ENCODE data around the gene HOXA4.

The HOXA4 gene

DNA sequence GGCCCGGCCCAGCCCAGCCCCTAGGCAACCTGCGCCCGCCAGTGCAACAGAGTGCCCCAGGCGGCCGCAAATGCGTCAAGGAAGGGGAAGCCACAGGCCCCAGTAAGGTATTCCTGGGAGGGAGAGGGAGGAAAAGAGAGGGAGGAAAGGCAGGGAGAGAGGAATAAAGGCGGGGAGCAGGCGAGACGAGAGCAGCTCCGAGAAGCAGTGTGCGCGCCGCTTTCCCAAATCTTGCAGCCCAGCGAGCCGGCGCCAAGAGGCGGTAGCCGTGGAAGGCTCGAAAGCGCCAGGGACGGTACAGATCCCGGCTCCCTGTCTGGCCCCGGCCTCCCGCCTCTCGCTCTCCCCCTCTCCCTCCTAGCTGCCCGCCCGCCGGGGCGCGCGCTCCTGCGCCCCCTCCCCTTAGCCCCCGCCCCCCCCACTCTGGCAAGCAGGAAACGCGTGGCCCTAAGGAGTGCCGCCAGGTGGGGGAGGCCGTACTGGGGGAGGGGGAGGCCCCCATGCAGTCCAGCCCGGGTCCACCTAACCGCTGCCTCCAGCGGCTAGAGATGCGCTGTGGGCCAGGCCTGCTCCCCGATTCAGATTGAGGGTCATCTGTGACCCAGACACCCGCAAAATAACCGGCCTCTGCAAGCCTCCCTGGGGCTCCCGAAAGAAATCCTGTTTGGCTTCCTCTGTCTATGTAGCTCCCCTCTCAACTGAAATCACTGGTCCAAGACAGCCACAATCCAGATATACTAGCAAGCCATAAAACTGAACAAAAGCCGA is 39.3 kb upstream of the HOXA4 start:
- DNase-seq (ENCODE audit: low read depth): no peak

DNA sequence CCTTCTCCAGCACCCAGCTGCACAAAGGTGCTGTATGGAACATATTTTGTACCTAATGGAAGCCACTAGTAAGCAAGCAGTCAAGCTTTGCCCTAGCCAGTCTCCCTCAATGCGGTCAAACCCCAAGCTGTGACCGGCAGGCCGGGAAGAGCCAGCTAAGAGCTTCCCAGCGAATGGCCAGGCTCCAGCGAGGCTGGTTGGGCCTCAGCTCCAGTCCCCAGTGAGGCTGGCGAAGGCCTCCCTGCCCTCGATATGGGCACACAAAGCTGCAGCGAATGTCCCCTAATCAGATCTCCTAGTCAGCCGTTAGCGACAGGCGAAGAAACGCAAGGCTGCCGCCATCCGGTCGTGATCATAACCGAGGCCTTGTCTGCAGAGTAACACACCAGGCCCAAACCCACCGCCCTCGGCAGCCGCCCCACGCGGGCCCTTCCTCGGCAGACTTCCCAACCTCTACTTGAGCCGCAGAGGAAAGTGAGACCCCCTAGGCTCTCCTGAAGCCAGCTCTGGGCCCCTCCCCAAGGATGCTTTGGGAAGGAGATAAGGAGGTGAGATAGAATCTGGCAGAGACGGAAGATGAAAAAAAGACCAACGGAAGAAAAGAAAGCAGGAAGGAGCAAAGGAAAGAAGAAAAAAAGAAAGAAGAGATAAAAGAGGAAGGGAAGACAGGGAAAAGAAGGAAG is 37.8 kb upstream of the HOXA4 start:
- DNase-seq (ENCODE audit: low read depth): no peak

DNA sequence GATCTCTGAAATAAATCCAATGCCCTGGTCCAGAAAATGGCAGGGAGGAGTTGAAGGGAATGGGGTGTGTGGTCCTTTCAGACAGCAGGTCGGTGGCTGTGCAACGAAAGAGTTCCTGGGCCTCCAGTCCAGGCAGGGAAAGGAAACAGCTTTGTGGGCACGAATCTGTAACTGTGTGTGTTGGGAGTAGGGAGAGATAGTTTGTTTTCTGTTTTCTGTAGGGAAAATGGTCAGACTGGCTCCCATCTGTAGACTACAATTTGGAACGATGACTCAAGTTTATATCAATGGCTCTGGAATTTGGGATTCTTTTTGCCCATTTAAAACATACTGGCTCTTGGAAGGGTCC is 37.3 kb upstream of the HOXA4 start:
- DNase-seq (ENCODE audit: low read depth): no peak

DNA sequence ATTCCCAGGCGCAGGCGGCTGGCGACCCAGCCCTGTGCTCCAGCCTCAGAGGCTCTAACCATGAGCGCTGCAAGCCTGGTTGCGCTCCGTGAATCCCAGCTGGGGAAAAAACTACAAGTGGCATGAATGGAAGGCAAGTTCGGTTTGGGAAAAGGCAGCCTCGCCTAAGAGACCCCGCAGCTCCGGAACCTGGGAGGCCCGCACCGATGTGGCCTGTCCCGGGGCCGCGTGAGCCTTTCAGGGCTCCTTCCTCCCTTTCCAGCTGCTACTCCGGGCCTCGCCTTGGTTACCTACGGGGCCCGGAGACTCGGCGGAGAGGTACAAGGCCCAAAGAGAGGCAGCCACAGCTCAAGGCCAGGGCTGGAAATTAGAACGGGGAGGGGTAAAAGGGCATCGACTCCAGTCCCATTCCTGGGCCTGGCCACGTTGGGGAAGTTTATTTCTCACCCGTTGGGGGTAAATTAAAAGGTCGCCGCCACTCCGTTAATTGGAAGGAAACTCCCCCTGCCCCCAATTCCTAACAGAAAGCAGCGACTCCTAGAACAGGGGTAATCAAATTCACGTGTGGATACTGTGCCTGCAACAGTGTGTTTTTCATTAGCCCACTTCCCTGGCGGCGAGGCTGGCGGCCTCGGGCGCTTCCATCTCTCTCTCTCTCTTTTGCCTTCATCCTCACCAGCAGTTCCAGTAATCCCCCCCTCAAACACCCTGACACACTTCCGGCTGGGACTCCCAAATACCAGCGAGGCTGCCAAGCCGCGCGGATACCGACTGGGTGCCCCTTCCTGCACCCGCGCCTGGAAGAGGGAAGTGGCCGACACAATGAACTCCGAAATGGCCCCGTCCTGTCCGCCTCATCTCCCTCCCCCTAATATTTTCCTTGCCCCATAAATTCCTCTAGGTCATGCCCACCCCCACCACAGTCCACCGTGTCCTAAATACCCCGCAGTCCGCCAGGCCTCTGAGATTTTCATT is 36.3 kb upstream of the HOXA4 start:
- DNase-seq (ENCODE audit: low read depth): no peak

DNA sequence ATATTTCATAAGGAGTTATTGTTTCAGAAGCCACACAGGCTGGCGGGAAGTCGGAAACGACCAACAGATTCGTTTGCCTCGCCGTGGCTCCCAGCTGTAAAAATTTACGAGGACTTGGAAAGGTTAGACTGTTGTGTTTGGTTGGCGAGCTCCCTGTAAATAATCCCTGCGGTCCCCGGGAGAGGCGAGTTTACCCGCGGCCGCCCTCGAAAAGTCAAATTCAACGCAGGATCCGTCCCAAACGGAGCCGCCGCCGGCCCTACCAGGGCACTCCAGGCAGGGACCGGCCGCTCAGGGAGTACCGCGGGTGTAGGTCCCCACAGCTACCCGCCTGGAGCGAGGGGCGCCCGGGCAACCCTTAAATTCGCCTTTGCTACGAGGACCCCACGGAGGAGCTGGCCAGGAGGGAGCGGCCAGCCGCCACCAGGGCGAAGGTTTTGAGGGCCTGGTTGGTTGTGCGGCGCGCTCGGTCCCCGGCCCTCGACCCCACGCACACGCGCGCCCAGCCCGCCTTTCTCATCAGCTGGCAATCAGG is 35.5 kb upstream of the HOXA4 start:
- DNase-seq (ENCODE audit: low read depth): no peak

DNA sequence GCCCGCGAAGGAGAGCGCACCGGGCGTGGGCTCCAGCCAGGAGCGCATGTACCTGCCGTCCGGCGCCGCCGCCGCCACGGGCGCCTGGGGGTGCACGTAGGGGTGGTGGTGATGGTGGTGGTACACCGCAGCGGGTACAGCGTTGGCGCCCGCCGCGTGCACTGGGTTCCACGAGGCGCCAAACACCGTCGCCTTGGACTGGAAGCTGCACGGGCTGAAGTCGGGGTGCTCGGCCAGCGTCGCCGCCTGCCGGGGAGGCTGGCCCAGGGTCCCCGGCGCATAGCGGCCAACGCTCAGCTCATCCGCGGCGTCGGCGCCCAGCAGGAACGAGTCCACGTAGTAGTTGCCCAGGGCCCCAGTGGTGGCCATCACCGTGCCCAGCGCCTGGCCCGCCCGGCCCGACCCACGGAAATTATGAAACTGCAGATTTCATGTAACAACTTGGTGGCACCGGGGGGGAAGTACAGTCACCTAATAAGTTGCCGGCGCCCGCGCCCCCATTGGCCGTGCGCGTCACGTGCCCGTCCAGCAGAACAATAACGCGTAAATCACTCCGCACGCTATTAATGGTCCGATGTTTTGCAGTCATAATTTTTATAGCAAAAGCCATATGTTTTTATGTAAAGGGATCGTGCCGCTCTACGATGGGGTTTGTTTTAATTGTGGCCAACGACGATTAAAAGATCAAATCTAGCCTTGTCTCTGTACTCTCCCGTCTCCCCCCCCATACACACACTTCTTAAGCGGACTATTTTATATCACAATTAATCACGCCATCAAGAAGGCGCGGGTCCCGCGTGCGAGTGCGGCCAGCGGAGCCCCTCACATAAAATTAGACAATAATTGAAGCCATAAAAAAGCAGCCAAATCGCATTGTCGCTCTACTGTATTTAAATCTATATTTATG is 34.8 kb upstream of the HOXA4 start, which contains the start of gene HOXA9:
Gene HOXA9 (minus strand): TSS at position 449 of the 907 bp plus-strand sequence. CDS start 80 bp downstream, at position 369.
- DNase-seq (ENCODE audit: low read depth): peak; percentile 87

DNA sequence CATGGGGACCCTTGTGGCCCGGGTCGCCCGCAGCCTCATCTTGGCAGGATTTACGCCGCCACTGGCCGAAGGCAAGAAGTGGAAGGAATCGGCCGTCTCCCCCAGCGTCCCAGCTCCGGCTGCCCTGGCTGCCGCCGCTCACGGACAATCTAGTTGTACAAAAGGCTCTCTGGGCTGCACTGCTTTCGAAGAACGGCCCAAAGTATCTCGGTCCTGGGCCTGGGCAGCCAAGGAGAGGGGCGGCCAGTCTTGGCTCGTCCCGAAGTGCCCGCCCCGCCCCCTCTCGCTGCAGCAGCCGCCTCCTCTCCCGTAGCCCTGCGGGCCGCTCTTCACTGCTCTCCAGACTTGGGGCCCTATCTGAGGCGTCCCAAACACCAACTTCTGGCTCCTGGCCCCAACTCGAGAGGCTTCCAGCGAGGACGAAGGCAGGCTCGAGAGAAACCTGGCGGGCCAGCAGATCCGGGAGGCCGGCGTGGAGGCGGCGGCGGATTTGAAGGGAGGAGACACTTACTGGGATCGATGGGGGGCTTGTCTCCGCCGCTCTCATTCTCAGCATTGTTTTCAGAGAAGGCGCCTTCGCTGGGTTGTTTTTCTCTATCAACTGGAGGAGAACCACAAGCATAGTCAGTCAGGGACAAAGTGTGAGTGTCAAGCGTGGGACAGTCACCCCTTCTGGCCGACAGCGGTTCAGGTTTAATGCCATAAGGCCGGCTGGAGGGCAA is 34.0 kb upstream of the HOXA4 start:
- DNase-seq (ENCODE audit: low read depth): no peak

DNA sequence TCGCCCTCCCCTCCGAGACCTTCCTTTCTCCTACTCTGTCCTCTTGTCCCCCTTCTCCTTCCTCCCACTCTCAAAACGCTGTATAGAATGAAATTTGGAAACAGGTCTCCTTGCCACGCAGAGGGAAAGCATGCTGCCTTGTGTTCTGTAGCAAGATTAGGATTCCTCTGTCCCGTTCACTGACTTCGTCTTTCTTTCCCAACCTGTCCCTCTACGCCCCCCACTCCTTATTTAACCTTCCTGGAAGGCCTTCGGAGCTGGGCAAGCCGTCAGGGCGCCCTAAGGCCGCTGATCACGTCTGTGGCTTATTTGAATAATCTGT is 33.4 kb upstream of the HOXA4 start:
- DNase-seq (ENCODE audit: low read depth): no peak

DNA sequence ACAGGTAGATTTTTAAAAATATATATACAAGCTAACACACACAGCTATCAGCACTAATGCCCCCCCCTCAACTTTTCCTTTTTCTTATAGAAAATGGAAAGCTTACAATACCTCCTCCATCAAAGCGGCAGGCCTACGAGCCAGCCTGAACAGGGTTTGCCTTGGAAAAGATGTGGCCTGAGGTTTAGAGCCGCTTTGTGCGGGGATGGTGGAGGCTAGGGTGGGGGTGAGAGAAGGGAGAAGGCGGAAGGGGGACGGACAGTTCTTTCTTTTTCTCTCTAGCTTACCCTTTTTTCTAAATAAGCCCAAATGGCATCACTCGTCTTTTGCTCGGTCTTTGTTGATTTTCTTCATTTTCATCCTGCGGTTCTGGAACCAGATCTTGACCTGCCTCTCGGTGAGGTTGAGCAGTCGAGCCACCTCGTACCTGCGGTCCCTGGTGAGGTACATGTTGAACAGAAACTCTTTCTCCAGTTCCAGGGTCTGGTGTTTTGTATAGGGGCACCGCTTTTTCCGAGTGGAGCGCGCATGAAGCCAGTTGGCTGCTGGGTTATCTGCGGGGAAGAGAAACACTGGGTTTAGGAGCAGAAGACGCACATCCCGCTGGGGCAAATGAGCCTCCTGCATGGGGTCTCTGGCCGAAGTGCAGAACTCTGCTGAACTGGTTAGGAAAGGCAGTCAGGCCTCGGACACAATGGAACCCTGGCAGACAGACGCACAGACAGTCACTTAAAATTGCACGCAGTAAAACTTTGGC is 32.9 kb upstream of the HOXA4 start:
- DNase-seq (ENCODE audit: low read depth): no peak

DNA sequence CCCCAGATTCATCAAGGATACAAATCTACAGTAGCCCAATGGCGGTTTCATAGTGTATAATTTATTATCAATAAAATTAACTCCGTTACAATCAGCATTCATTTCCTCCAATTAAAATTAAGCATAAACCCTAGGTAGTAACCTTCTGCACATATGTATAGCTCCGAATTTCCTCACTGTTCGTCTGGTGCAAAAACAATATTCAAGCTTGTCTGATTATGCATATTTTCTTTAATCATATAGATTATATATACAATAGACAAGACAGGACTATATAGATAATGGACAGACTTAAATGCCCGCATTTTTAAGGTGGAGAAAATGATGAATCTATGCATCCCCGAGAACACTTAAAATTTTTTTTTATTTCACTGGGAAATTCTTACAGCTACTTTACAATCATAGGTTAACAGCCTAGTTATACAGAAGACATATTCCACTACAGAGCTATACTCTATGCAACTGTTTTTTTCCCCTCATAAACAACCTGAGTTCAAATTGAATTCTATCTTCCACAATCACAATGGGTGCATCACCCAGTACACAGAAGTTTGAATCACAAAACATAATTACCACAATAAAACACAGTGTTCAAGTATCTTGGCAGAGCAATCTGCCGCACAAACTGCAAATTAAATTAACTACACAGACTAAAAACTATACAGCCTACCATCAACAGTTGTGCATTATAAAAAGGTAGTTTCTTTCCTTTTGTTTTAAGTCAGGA is 32.2 kb upstream of the HOXA4 start:
- peak; percentile 21 for DNase-seq (ENCODE audit: low read depth)

DNA sequence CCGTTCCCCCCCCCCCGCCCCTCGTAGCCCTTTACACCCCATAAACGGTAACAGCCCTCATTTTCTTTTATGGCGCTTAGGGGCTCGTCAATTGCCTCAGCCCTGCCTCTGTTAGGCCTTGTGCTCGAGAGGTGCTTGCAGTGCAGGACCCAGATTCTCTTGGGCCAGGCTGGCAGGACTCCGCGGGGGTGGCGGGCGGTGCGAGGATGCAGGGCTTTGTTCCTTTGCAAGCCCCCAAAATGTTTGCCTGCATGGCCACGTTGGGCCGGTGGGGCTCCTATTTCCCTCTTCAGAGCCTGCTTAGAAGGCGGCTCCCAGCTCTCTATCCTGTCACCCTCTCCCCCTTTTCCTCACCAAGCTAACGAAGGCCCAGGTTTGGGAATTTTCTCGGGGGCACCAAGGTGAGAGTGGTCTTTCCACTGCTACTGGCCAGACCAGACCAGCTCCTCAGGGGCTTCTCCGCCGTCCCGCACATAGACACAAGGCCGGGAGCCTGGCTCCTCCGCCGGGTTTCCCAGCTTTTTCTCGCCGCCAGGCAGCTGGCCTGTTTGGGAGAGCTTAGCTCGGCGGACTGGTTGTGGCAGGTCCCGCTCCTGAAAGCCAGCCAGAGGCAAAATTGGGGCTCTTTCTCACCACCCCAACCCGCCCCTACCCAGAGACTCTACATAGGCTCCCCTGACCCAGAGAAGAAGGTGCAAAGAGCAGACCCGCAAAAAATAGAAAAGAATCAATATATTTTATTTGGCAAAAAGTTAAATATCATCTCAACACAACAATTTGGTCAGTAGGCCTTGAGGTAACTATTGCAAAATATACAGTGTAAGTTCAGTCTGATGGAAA is 31.4 kb upstream of the HOXA4 start:
- peak; percentile 15 for DNase-seq (ENCODE audit: low read depth)

DNA sequence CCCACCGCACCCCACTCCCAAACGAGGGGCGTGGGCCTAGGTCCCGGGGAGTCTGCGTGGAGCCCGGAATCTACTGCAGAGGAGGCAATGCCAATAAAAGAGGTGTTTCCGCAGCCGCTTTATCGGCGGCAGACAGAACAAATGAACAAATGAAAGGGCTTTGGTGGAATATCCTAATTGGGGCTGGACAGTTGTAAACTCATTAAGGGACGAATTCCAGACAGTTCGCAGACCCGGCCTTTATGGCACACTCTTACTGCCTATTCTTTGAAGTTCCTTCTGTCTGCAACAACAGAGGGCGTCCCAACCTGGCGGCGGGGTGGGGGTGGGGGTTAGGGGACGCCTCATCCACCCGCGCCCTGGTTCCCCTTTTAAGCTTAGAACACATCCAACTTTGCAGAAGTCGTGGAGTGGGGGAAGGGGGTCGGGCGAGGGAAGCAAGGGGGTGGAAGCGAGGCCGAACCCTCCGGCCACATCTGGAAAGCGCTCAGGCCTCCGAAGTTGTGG is 30.7 kb upstream of the HOXA4 start:
- DNase-seq (ENCODE audit: low read depth): no peak

DNA sequence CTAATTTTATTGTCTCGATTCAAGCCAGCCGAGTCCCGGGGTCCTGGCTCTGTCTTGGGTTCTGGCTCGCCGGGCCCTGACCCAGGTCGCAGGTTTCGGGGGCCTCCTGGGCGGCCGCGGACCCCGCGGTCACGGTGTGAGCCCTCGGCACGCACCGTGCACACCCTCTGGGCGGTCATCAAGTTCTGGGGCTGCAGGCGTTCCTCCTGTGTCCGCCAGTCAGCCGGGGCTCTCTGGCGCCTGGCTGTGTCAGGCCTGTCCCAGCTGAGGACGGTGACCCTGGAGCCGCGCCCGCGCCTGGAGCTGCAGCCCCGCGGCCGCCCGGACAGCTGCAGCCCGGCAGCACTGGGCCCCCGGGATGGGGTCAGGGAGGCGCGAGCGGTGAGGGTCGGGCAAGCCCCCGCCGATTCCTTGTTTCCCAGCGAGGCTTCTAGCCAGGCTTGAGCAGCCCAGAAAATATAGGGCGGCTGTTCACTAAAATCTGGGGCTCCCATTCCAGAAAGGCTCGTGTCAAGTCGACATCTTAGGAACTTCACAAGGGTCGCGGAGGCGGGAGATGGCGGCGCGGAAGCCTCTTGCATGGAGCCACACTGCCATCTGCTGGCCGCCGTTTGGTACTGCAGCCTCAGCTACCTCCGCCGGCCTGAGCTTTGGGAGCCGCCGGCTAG is 30.1 kb upstream of the HOXA4 start:
- DNase-seq (ENCODE audit: low read depth): peak; percentile 13

DNA sequence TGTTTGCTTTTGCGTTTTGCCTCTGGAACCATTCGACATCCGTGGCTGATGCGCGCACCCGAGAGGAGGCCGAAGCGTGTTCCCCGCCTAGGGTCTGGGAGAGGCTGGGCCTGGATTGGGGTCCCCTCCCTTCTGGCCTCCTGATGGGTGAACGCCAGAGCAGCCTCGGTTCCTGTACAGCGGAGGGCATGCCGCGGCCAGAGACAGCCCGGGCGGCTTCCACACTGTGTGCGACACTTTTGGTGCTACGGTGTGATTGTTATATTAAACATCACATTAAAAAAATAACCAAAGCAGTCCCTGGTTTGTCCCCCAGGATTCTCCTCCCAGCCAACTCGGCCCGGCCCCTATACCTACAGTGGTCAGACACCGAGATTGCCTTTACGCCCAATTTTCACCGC is 29.6 kb upstream of the HOXA4 start:
- no peak for DNase-seq (ENCODE audit: low read depth)

DNA sequence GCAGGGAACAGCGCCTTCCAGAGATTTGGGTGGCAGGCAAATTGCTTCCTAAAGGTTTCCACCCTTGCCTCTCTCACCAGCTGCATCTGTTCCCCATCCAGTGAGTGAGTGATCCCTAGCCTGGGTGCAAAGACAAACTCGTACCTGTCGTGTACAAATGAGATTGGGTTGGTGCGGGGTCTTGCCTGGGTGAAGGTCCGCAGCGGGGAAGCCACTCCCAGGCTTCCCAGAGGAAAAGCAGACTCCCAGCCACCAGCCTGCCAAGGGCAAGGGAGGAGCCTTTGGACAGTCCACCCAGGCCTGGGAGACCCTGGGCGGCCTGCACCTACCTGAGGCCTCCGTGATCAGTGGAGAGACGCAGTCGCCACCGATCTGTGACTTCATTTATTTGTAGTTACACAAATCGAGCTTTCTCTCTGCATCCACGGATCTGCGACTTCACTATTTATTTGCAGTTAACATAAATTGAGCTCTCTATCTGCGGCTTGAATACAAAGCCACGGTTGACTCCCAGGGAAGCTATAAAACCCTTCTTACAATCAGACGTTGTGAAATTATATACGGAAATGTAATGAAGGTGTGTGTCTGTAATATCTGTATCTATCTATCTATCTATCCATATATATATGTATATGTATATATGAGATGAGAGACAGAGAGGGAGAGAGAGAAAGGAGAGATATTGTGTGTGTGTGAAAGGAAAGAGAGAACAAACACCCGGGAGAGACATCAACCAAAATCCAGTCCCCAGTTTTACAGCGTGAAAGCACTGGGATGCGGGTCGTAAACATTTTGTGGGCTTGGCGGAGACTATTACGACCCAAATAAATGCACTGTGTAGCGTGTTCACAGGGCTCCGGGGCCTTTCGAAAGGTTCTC is 28.9 kb upstream of the HOXA4 start:
- no peak for DNase-seq (ENCODE audit: low read depth)

DNA sequence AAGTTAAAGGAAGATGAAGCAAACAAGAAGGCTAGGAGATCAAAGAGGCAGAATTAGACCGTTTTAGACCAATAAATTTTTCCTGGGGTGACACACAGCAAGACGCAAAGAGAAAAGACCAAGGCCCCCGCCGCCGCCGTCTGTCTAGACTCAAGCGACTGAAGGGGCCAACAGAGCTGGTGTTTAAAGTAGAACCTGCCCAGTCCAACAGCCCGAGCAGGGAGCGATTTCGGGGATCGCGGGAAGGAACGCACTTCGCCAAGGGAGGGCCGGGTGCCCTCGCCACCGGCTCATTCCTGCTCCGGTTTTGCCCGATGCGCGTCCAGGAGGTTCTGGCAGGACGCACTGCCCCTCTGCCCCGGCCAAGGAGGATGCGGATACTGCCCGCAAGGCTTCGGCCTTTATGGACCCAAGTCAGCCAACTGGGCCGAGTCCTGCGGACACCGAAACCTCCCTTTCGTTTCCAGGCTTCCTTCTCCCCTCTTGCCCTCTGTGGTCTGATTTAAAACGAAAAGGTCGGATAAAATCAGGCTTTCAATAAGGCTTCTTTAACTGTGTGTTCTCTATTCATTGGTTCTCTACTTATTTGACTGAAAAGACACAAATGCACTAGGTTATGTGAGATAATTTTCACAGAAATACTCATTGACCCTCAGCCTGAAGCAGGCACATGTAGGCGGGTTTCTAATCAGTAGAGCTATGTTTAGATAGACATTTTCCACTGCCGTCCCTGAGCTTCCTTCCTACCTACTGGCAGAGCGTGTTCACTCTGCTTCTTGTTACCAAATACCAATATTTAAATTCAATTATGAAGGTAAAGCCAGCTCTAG is 28.1 kb upstream of the HOXA4 start:
- no peak for DNase-seq (ENCODE audit: low read depth)
